Measurements from ENCODE around the gene SLC39A7.

Gene SLC39A7

DNA sequence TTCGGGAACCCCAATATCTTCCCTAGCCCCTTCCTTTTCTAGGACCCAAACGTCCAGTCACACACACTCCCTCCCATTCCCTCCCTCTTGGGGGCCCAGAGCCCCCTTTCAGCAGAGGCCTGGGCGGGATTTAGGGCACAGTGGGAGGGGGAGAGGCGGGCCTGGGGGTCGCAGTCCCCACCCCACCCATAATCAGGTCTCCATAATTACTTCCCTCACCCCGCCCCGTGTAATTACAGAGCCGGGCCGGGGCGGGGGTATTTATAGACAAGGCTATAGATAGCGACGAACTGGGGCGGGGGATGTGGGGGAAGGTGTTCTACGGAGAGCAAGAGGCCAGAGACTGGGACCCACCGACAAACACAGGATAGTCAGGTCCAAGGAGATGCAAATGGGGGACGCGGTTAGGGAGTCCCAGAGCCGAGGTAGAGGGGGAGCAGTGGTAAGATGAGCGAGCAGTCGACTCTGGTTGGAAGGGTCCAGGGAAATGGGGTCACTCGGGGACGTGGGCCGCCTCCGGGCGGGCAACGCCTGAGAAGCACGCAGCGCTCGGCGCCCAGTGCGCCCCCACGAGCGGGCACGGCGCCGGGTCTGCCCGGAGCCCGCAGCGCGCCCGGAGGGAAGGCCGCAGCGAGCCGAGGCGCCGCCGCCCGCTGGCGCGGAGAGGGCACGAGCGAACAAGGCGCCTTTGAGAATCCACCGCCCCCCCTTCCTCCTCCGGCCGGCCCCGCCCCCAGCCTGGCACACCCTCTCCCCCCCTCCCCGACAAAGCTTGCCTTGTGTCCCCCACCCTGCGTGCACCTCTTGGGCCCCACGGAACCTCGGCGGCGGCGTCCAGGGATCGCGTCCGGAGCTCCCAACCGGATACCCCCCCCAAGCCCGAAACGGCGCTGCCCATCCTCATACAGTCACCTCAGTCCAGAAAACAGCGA lies 7.7 kb upstream of the SLC39A7 start:
- TF ChIP-seq POLR2AphosphoS5 (IDR thresholded peaks at IDR 0.05; ENCODE audit: low read depth, low read length) = no peak
- TF ChIP-seq POLR2A (IDR thresholded peaks at IDR 0.05; ENCODE audit: low read depth, low read length) = no peak
- TF ChIP-seq TAF1 (IDR thresholded peaks at IDR 0.05; ENCODE audit: borderline replicate concordance, low read depth, low read length) = no peak
- FAIRE-seq (no peak), DNase-seq (ENCODE audit: insufficient read length) (no peak)

DNA sequence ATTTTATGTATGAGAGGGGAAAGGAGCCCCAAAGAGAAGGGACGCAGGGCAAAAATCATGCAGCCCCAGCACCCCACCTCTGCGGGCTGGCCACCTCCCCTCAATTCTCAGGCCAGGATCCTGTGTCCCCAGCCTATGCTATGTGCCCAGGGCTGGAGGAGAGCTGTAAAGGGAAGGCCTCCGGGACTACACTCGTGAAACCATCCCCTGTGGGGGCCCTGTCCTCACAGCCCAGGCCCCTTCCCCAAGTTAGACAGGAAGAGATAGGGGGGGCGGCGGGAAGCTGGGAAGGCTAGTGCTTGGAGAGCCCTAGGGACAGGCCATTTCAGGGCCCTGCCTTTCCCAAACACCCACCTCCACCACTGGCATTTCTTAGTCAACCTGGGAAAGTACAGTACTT lies 7.0 kb upstream of the SLC39A7 start:
- DNase-seq (ENCODE audit: insufficient read length) = no peak
- no peak for FAIRE-seq
- TF ChIP-seq POLR2A (IDR thresholded peaks at IDR 0.05; ENCODE audit: low read depth, low read length) = no peak
- TF ChIP-seq TAF1 (IDR thresholded peaks at IDR 0.05; ENCODE audit: borderline replicate concordance, low read depth, low read length) = no peak
- TF ChIP-seq POLR2AphosphoS5 (IDR thresholded peaks at IDR 0.05; ENCODE audit: low read depth, low read length) = no peak

DNA sequence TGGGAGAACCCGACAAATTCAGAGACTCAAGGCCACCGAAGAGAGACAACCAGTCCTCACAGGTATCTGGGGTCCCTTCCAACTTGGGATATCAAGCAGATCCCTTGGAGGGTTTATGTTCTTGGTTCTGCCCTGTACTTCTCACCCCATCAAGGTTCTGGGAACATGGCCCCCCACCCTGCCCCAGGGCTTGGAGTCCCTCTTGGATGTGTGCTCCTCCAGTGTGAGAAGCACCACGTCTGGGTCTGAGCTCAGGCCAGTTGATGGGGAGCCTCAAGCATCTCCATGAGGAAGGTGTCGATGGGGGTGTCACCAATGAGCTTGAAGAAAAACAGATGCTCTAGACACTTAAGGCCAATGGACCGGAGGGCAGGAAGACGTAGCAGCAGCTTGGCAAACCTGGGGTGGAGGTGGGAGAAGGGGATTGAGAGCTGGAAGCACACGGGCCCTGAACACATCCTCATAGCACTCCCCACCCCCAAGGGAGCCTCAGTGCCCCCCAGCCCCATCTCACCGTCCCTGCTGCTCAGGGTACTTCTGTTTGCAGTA lies 6.2 kb upstream of the SLC39A7 start:
- DNase-seq (ENCODE audit: insufficient read length) = no peak
- no peak for FAIRE-seq
- TF ChIP-seq POLR2AphosphoS5 (IDR thresholded peaks at IDR 0.05; ENCODE audit: low read depth, low read length) (no peak), TAF1 (IDR thresholded peaks at IDR 0.05; ENCODE audit: borderline replicate concordance, low read depth, low read length) (no peak), POLR2A (IDR thresholded peaks at IDR 0.05; ENCODE audit: low read depth, low read length) (no peak)

DNA sequence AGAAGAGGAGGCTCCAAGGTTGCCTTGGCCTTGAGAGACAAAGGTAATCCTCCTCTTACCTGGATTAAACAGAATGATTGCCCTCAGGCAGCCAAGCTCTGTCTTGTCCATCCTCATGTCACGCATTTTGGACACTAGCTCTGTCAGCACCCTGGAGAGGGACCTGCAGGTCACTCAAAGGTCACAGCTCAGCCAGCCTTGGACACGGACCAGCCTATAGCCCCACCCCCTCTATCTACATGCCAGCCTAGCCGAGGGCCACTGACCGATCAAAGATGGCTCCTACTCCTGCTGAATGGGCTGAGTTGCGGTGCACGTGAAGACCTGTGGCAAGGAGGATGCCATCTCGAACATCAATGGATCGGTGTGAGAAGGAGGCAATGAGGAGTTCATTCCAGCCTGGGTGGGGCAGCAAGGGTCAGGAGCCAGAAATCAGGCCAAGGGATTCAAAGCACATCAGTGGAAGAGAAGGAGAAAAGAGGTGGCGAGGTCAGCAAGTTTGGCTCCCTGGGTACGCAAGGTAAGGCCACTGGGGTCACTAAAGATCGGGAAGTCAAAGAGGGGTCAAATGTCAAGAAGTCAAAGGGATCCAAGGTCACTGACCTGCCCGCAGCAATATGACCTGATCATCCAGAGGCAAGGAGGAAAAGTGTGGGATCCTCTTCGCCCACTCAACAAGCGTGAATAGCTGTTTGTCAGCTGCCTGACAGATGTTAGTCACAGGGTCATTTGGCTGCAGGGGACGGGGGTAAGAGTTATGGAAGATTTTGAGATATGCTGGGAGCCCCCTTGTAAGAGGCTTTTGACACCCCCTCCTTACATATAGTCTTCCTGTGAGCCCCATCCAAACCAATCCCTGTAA lies 5.1 kb upstream of the SLC39A7 start:
- DNase-seq (ENCODE audit: insufficient read length) (no peak), FAIRE-seq (no peak)
- TF ChIP-seq POLR2A (IDR thresholded peaks at IDR 0.05; ENCODE audit: low read depth, low read length) (no peak), TAF1 (IDR thresholded peaks at IDR 0.05; ENCODE audit: borderline replicate concordance, low read depth, low read length) (no peak), POLR2AphosphoS5 (IDR thresholded peaks at IDR 0.05; ENCODE audit: low read depth, low read length) (no peak)

DNA sequence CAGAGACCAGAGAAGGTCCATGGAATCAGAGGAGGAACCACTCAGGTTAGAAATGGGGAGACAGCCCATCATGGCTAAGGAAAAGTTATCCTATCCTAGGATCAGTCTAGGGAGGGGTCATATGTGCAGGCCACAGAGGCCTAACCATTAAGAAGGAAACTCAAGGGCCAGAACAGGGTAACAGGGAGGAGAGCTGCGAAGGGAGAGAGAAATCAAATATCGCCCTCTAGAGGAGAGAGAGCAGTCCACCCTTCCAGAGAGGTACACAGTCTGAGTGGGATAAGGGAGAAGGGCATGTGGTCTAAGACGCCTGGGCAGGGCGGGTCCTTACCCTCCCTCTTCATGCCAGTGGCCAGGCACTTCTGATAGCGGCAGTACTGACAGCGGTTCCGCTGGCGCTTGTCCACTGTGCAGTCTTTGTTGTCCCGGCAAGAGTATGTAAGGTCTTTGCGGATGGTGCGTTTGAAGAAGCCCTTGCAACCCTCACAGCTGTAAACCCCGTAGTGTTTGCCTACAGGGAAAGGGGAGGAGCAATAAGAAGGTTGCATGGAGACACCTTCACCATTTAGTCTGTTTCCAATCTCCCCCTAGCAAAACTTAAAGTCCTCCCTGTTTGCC lies 3.1 kb upstream of the SLC39A7 start:
- FAIRE-seq = no peak
- DNase-seq (ENCODE audit: insufficient read length) = no peak
- TF ChIP-seq POLR2A (IDR thresholded peaks at IDR 0.05; ENCODE audit: low read depth, low read length) (no peak), POLR2AphosphoS5 (IDR thresholded peaks at IDR 0.05; ENCODE audit: low read depth, low read length) (no peak), TAF1 (IDR thresholded peaks at IDR 0.05; ENCODE audit: borderline replicate concordance, low read depth, low read length) (no peak)

DNA sequence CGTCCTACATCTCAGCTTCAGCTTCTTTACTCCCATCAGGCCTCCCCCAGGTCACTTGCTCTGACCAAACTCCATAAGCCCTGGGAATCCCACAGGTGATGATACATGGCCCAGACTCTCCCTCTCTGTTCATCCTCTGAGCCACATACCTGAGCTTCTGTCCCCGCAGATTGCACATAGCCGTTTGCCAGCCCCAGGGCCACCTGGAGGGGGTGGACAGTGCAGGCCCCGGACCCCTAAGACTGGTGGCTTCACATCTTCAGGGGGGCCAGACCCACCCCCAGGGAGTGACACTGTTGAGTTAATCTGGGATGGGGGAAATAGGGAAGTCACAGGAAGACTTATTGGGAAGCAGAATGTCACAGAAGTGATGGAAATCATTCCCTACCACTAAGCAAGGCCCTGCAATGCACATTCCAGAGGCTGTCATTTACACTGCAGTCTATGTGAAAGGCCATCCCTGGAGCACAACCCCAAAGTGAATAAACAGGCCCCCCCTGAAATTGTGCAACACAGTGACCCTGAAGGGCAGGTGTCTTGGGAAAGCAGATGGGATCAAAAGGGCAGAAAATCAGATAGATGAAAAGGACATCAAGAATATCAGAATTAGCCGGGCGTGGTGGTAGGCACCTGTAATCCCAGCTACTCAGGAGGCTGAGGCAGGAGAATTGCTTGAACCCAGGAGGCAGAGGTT lies 2.4 kb upstream of the SLC39A7 start:
- FAIRE-seq (no peak), DNase-seq (ENCODE audit: insufficient read length) (no peak)
- no peak for TF ChIP-seq TAF1 (IDR thresholded peaks at IDR 0.05; ENCODE audit: borderline replicate concordance, low read depth, low read length)
- TF ChIP-seq POLR2A (IDR thresholded peaks at IDR 0.05; ENCODE audit: low read depth, low read length) = no peak
- no peak for TF ChIP-seq POLR2AphosphoS5 (IDR thresholded peaks at IDR 0.05; ENCODE audit: low read depth, low read length)

DNA sequence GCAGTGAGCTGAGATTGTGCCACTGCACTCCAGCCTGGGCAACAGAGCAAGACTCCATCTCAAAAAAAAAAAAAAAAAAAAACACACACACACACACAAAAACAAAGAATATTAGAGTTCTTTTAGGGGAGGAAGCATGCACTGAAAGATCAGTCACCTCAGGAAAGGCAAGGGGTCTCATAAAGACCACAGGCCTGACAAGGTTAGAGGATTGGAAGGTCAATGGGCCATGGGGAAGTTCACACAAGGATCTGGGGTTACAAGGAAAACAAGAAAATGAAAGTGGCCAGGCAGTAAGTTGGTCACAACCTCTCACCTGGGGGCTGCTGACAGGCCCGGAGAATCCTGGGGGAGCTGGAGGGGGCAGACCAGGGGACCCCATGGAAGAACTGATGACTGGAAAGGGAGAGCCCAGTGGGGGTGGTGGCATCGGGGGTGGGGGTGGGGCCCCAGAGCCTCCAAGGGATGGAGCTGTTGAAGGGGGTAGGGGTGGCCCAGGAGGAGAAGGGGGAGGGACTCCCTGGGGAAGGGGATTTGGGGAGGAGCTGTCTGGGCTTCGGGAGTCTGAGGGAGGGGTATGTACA lies 1.7 kb upstream of the SLC39A7 start:
- no peak for DNase-seq (ENCODE audit: insufficient read length)
- FAIRE-seq = no peak
- TF ChIP-seq POLR2A (IDR thresholded peaks at IDR 0.05; ENCODE audit: low read depth, low read length) = no peak

DNA sequence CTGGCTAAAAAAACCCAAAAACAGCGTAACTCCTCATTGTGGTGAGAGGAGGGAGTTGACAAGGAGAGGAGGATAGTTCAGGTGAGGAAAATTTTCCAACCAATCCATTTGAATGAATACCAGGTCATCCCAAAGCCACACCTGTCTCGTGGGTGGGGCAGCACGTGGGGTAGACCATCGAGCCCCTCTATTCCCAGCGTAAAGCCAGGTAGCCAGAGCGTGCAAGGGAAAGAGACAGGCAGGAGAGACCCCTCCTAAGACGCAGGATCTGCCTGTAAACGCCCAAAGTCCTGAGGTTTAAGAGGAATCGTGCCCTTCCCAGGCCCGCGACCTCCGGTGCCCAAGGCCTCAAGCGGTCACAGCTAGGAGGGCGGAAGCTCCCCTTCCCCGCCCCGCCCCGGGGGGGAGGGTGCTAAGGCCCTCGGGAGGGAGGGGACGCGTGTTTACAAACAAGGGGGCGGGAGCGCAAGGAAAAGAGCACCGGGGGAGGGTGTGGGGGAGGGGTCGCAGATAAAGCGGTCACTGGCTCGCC lies 914 bp upstream of the SLC39A7 start:
- DNase-seq (ENCODE audit: insufficient read length) (peak; percentile 80), FAIRE-seq (peak; percentile 48)
- TF ChIP-seq TAF1 (IDR thresholded peaks at IDR 0.05; ENCODE audit: borderline replicate concordance, low read depth, low read length) (no peak), POLR2AphosphoS5 (IDR thresholded peaks at IDR 0.05; ENCODE audit: low read depth, low read length) (no peak), POLR2A (IDR thresholded peaks at IDR 0.05; ENCODE audit: low read depth, low read length) (no peak)

DNA sequence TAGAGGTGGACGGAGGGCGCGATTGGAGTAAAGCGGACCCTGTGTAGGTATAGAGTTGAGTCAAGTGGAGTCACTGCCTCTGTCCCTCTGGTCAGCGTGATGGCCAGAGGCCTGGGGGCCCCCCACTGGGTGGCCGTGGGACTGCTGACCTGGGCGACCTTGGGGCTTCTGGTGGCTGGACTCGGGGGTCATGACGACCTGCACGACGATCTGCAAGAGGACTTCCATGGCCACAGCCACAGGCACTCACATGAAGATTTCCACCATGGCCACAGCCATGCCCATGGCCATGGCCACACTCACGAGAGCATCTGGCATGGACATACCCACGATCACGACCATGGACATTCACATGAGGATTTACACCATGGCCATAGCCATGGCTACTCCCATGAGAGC lies 479 bp downstream of the SLC39A7 start:
- TF ChIP-seq POLR2AphosphoS5 (IDR thresholded peaks at IDR 0.05; ENCODE audit: low read depth, low read length) (no peak), TAF1 (IDR thresholded peaks at IDR 0.05; ENCODE audit: borderline replicate concordance, low read depth, low read length) (no peak), POLR2A (IDR thresholded peaks at IDR 0.05; ENCODE audit: low read depth, low read length) (no peak)
- no peak for FAIRE-seq
- no peak for DNase-seq (ENCODE audit: insufficient read length)

DNA sequence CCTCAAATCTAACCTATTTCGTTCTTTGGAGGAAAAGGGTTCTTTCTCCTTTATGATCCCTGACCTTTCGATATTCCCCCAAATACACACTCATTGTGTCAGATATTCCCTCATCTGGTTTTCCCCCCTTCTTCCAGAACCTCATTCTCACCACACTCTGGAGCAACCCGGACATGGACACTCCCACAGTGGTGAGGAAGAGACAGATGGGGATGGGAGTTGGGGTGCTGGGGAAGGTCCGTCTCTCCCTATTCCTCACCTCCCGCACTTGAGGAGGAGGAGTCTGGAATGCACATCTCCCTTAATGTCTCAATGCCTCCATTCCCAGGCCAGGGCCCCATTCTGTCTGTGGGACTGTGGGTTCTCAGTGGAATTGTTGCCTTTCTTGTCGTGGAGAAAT lies 1.3 kb downstream of the SLC39A7 start:
- DNase-seq (ENCODE audit: insufficient read length) (no peak), FAIRE-seq (no peak)
- no peak for TF ChIP-seq POLR2AphosphoS5 (IDR thresholded peaks at IDR 0.05; ENCODE audit: low read depth, low read length)
- TF ChIP-seq TAF1 (IDR thresholded peaks at IDR 0.05; ENCODE audit: borderline replicate concordance, low read depth, low read length) = no peak
- no peak for TF ChIP-seq POLR2A (IDR thresholded peaks at IDR 0.05; ENCODE audit: low read depth, low read length)

Measured in GM12892 (cell line).